ENCODE data around the gene HOXD4. TPM values are rescaled to one million over a fixed set of nuclear protein-coding genes. Genes with fewer than 3 reads are reported as not detected.

HOXD4 gene
- total and polyA plus RNA-seq, 10 of the 15 experiments (the other 5 are each of a cell fraction or from before 2014, with no cell fraction given): 0.07 TPM; not detected in 9

DNA sequence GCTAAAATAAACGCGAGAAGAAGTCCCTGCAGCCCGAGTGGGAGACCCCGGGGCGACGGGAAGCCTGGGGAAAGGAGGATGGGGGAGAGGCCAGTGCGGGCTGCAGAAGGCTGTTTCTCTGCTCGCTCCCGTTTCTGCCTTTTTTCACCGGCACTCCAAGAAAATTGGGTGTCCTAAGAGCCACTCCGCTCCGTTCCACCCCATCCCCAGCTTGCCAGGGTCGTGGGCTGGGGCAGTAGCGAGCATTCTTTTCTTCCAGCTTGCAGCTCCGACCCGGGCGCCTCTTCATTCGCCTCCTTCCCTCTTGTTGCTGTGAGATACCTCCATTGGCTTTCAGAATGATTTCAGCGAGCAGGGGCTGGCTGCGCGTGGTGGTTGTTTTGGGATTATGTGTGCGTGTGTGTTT lies 6.8 kb downstream of the HOXD4 start:
- ATAC-seq (no peak), FAIRE-seq (no peak), DNase-seq (ENCODE audit: low read depth, low spot score) (no peak)
- no peak overlapping the region for H3K27ac ChIP-seq (ENCODE audit: control insufficient read depth, insufficient read depth)
- in situ Hi-C loops (cut with MboI): no loop called here
- ChIA-PET SMC1A (ENCODE audit: uncharacterized antibody, unreplicated experiment) (no interaction called here), POLR2A (no interaction called here), RAD21 (ENCODE audit: unreplicated experiment) (no interaction called here), CTCF (interaction anchor here (0.5 kb wide), 1 partner anchor 38 kb away, joined by 4 read pairs; no protein-coding TSS in a partner anchor)
- H3K4me1 ChIP-seq (ENCODE audit: control insufficient read depth, insufficient read depth, low read length): no peaks in the 10 kb centered on the region
- no peaks in the 10 kb centered on the region for H4K20me1 ChIP-seq (ENCODE audit: control insufficient read depth, insufficient read depth)
- no peak overlapping the region for H3K9ac ChIP-seq (ENCODE audit: control insufficient read depth, insufficient read depth, low read length)
- no TSS peak for BruUV-seq (replicated peaks)
- no peaks in the 10 kb centered on the region; the same call in 2 of the 3 replicates for H3K9me3 ChIP-seq (replicated peaks; ENCODE audit: control insufficient read depth, insufficient read depth, low read length)
- intact Hi-C loops (cut with micrococcal nuclease; ENCODE audit: unreplicated experiment): no loop called here
- H2AFZ ChIP-seq (ENCODE audit: control insufficient read depth, low read depth, low read length): no peak overlapping the region
- WGBS (ENCODE audit: insufficient coverage, insufficient replicate concordance, low lambda C conversion rate, missing lambda C conversion rate): 36% methylated on average over 22 of the region's 22 CpGs
- no peaks in the 10 kb centered on the region for H3K79me2 ChIP-seq (ENCODE audit: control insufficient read depth, insufficient read depth, low read length)
- H3K36me3 ChIP-seq (ENCODE audit: control insufficient read depth in 2 of 2, insufficient read depth in 2 of 2, low read length in 1 of 2): no peaks in the 10 kb centered on the region
- H3K4me2 ChIP-seq (ENCODE audit: control insufficient read depth, insufficient read depth): no peak overlapping the region
- H3K4me3 ChIP-seq: no peak overlapping the region
- peaks cover 6 to 33% of the 10 kb centered on the region in 2 experiments for H3K27me3 ChIP-seq (replicated peaks in 1 of 2; ENCODE audit: control insufficient read depth in 2 of 2, insufficient read depth in 2 of 2, low read length in 1 of 2)
- TF ChIP-seq, protein P1, sequence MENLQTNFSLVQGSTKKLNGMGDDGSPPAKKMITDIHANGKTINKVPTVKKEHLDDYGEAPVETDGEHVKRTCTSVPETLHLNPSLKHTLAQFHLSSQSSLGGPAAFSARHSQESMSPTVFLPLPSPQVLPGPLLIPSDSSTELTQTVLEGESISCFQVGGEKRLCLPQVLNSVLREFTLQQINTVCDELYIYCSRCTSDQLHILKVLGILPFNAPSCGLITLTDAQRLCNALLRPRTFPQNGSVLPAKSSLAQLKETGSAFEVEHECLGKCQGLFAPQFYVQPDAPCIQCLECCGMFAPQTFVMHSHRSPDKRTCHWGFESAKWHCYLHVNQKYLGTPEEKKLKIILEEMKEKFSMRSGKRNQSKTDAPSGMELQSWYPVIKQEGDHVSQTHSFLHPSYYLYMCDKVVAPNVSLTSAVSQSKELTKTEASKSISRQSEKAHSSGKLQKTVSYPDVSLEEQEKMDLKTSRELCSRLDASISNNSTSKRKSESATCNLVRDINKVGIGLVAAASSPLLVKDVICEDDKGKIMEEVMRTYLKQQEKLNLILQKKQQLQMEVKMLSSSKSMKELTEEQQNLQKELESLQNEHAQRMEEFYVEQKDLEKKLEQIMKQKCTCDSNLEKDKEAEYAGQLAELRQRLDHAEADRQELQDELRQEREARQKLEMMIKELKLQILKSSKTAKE (IDR thresholded peaks at IDR 0.05; ENCODE audit: low read depth, poor library complexity, severe bottlenecking): no peak
- TF ChIP-seq, protein P2, sequence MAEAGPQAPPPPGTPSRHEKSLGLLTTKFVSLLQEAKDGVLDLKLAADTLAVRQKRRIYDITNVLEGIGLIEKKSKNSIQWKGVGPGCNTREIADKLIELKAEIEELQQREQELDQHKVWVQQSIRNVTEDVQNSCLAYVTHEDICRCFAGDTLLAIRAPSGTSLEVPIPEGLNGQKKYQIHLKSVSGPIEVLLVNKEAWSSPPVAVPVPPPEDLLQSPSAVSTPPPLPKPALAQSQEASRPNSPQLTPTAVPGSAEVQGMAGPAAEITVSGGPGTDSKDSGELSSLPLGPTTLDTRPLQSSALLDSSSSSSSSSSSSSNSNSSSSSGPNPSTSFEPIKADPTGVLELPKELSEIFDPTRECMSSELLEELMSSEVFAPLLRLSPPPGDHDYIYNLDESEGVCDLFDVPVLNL (IDR thresholded peaks at IDR 0.05; ENCODE audit: low read depth, low read length): no peak
- TF ChIP-seq KAT2A (conservative IDR thresholded peaks at IDR 0.05; ENCODE audit: control insufficient read depth, low read depth, low read length): no peak
- TF ChIP-seq, protein P3, sequence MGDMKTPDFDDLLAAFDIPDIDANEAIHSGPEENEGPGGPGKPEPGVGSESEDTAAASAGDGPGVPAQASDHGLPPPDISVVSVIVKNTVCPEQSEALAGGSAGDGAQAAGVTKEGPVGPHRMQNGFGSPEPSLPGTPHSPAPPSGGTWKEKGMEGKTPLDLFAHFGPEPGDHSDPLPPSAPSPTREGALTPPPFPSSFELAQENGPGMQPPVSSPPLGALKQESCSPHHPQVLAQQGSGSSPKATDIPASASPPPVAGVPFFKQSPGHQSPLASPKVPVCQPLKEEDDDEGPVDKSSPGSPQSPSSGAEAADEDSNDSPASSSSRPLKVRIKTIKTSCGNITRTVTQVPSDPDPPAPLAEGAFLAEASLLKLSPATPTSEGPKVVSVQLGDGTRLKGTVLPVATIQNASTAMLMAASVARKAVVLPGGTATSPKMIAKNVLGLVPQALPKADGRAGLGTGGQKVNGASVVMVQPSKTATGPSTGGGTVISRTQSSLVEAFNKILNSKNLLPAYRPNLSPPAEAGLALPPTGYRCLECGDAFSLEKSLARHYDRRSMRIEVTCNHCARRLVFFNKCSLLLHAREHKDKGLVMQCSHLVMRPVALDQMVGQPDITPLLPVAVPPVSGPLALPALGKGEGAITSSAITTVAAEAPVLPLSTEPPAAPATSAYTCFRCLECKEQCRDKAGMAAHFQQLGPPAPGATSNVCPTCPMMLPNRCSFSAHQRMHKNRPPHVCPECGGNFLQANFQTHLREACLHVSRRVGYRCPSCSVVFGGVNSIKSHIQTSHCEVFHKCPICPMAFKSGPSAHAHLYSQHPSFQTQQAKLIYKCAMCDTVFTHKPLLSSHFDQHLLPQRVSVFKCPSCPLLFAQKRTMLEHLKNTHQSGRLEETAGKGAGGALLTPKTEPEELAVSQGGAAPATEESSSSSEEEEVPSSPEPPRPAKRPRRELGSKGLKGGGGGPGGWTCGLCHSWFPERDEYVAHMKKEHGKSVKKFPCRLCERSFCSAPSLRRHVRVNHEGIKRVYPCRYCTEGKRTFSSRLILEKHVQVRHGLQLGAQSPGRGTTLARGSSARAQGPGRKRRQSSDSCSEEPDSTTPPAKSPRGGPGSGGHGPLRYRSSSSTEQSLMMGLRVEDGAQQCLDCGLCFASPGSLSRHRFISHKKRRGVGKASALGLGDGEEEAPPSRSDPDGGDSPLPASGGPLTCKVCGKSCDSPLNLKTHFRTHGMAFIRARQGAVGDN (IDR thresholded peaks at IDR 0.05): no peak
- TF ChIP-seq LARP7 (IDR thresholded peaks at IDR 0.05): no peak
- no peak for TF ChIP-seq SMAD1 (IDR thresholded peaks at IDR 0.05; ENCODE audit: low read depth, partially characterized antibody)
- TF ChIP-seq, protein P4, sequence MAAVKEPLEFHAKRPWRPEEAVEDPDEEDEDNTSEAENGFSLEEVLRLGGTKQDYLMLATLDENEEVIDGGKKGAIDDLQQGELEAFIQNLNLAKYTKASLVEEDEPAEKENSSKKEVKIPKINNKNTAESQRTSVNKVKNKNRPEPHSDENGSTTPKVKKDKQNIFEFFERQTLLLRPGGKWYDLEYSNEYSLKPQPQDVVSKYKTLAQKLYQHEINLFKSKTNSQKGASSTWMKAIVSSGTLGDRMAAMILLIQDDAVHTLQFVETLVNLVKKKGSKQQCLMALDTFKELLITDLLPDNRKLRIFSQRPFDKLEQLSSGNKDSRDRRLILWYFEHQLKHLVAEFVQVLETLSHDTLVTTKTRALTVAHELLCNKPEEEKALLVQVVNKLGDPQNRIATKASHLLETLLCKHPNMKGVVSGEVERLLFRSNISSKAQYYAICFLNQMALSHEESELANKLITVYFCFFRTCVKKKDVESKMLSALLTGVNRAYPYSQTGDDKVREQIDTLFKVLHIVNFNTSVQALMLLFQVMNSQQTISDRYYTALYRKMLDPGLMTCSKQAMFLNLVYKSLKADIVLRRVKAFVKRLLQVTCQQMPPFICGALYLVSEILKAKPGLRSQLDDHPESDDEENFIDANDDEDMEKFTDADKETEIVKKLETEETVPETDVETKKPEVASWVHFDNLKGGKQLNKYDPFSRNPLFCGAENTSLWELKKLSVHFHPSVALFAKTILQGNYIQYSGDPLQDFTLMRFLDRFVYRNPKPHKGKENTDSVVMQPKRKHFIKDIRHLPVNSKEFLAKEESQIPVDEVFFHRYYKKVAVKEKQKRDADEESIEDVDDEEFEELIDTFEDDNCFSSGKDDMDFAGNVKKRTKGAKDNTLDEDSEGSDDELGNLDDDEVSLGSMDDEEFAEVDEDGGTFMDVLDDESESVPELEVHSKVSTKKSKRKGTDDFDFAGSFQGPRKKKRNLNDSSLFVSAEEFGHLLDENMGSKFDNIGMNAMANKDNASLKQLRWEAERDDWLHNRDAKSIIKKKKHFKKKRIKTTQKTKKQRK (IDR thresholded peaks at IDR 0.05; ENCODE audit: low read depth, low read length): no peak
- TF ChIP-seq NFYA (IDR thresholded peaks at IDR 0.05; ENCODE audit: borderline replicate concordance, low read depth, low read length): no peak
- TF ChIP-seq NRF1 (conservative IDR thresholded peaks at IDR 0.05; ENCODE audit: low read depth, low read length): no peak
- TF ChIP-seq BMI1 (IDR thresholded peaks at IDR 0.05; ENCODE audit: borderline replicate concordance): no peak
- no peak for TF ChIP-seq ZNF384 (IDR thresholded peaks at IDR 0.05; ENCODE audit: borderline replicate concordance, low read depth, low read length)
- TF ChIP-seq ZNF622 (IDR thresholded peaks at IDR 0.05): no peak
- no peak for TF ChIP-seq BCL11A (IDR thresholded peaks at IDR 0.05; ENCODE audit: low read depth, low read length)
- TF ChIP-seq CBX5 (IDR thresholded peaks at IDR 0.05; ENCODE audit: low read depth): no peak
